Memory B cell (primary cell): Measurements from ENCODE around the gene EFNA2.

Source experiments
- ATAC-seq: fragments of 150-1000 bp; cut with Tn5 transposase; 2 replicates; pipeline ENCODE4 v1.10.0; 2021; ENCODE audit warnings: low read depth, mild to moderate bottlenecking, moderate library complexity
- DNase-seq, 2 donors: peaks; one replicate each; pipeline ENCODE4 v3.0.0; 2022; ENCODE audit warnings: low spot score in 2 of 2
- H3K27ac Mint-ChIP-seq: one replicate; pipeline ENCODE4 v1.8.0; 2022; ENCODE audit warnings: mild to moderate bottlenecking, moderate library complexity, mixed read lengths
- H3K27me3 Mint-ChIP-seq: one replicate; pipeline ENCODE4 v1.8.0; 2022; ENCODE audit warnings: mixed read lengths
- H3K36me3 Mint-ChIP-seq: one replicate; pipeline ENCODE4 v1.8.0; 2022; ENCODE audit warnings: mild to moderate bottlenecking, mixed read lengths
- H3K4me1 Mint-ChIP-seq: one replicate; pipeline ENCODE4 v1.8.0; 2022; ENCODE audit warnings: mixed read lengths
- H3K4me3 Mint-ChIP-seq: one replicate; pipeline ENCODE4 v1.8.0; 2022; ENCODE audit warnings: mild to moderate bottlenecking, moderate library complexity, mixed read lengths
- H3K9me3 Mint-ChIP-seq: one replicate; pipeline ENCODE4 v1.8.0; 2022; ENCODE audit warnings: mixed read lengths

The EFNA2 gene

GRCh38 chr19:1285737-1286360 lies at the start of gene EFNA2:
TSS of gene EFNA2 (plus strand) at chr19:1285873. CDS start at chr19:1286169, 296 bp downstream.
- no peak within 1 kb of the TSS for H3K27ac Mint-ChIP-seq
- H3K27me3 Mint-ChIP-seq: peaks cover 25% of the 10 kb centered on the region
- peaks cover 5% of the 10 kb centered on the region for H3K4me1 Mint-ChIP-seq
- peaks cover 2% of the 10 kb centered on the region for H3K36me3 Mint-ChIP-seq
- ATAC-seq (peak; percentile 17), DNase-seq (no peak)
- H3K9me3 Mint-ChIP-seq: no peaks in the 10 kb centered on the region
- peak within 1 kb of the TSS; percentile 71 for H3K4me3 Mint-ChIP-seq

- Mint-ChIP-seq H3K27ac (no peak overlapping the region), H3K9me3 (no peaks in the 10 kb centered on the region), H3K27me3 (peaks cover 10% of the 10 kb centered on the region), H3K4me3 (peak overlapping the region; percentile 55), H3K36me3 (no peaks in the 10 kb centered on the region), H3K4me1 (peaks cover 11% of the 10 kb centered on the region)
- no peak for ATAC-seq
- no peak for DNase-seq
Observed at GRCh38 chr19:1236576-1236975, 49.1 kb upstream of the EFNA2 start.

- Mint-ChIP-seq H3K27me3 (peaks cover 10% of the 10 kb centered on the region), H3K9me3 (no peaks in the 10 kb centered on the region), H3K27ac (no peak overlapping the region), H3K4me1 (peaks cover 11% of the 10 kb centered on the region), H3K4me3 (peak overlapping the region; percentile 71), H3K36me3 (no peaks in the 10 kb centered on the region)
- DNase-seq (no peak), ATAC-seq (no peak)
Observed at GRCh38 chr19:1237027-1237659, 48.5 kb upstream of the EFNA2 start.

GRCh38 chr19:1237754-1238368 lies 47.8 kb upstream of the EFNA2 start, which contains the start of gene CBARP:
TSS of gene CBARP (minus strand) at chr19:1238005. CDS start at chr19:1236100, 1,905 bp downstream.
- H3K4me1 Mint-ChIP-seq: peaks cover 13% of the 10 kb centered on the region
- ATAC-seq: no peak
- H3K27ac Mint-ChIP-seq: peak within 1 kb of the TSS; percentile 87

GRCh38 chr19:1238369-1239303 lies 47.0 kb upstream of the EFNA2 start:
- peaks cover 10% of the 10 kb centered on the region for H3K27me3 Mint-ChIP-seq
- no peaks in the 10 kb centered on the region for H3K36me3 Mint-ChIP-seq
- peaks cover 13% of the 10 kb centered on the region for H3K4me1 Mint-ChIP-seq
- H3K4me3 Mint-ChIP-seq: peak overlapping the region; percentile 83
- H3K9me3 Mint-ChIP-seq: no peaks in the 10 kb centered on the region
- ATAC-seq: no peak
- peak overlapping the region; percentile 87 for H3K27ac Mint-ChIP-seq
- DNase-seq: no peak

More at GRCh38 chr19:1237754-1238368, 47.8 kb upstream of the EFNA2 start, which contains the start of gene CBARP:
- Mint-ChIP-seq H3K4me3 (peak within 1 kb of the TSS; percentile 83), H3K9me3 (no peaks in the 10 kb centered on the region), H3K27me3 (peaks cover 10% of the 10 kb centered on the region), H3K36me3 (no peaks in the 10 kb centered on the region)
- DNase-seq: no peak

DNA sequence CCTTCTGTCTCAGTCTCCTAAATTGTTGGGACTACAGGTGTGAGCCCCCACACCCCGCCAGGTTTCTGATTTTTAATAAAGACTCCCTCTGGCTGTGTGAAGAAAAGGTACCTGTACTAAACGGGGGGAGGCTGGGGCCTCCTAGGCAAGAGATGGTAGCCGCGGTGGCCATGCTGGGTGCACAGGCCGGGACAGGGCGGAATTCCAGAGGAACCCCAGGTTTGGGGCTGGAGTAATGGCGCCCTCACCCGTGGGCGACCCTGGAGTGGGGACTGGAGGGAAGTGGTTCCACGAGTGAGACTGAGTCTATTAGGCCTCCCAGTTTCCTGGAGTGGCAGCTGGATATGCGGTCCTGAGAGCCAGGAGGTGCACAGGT lies 46.3 kb upstream of the EFNA2 start:
- Mint-ChIP-seq H3K27ac (peak overlapping the region; percentile 87), H3K4me3 (peak overlapping the region; percentile 34), H3K27me3 (peaks cover 10% of the 10 kb centered on the region)

GRCh38 chr19:1239796-1240737 lies 45.6 kb upstream of the EFNA2 start:
- H3K4me1 Mint-ChIP-seq: peaks cover 16% of the 10 kb centered on the region
- no peaks in the 10 kb centered on the region for H3K36me3 Mint-ChIP-seq
- DNase-seq: peak; percentile 95 to 97
- peaks cover 10% of the 10 kb centered on the region for H3K27me3 Mint-ChIP-seq
- H3K4me3 Mint-ChIP-seq: peak overlapping the region; percentile 59
- ATAC-seq: peak; percentile 65
- peak overlapping the region; percentile 87 for H3K27ac Mint-ChIP-seq
- no peaks in the 10 kb centered on the region for H3K9me3 Mint-ChIP-seq

More for the DNA sequence above, 46.3 kb upstream of the EFNA2 start:
- peaks cover 13% of the 10 kb centered on the region for H3K4me1 Mint-ChIP-seq
- H3K9me3 Mint-ChIP-seq: no peaks in the 10 kb centered on the region
- H3K36me3 Mint-ChIP-seq: no peaks in the 10 kb centered on the region
- ATAC-seq (no peak), DNase-seq (no peak)

DNA sequence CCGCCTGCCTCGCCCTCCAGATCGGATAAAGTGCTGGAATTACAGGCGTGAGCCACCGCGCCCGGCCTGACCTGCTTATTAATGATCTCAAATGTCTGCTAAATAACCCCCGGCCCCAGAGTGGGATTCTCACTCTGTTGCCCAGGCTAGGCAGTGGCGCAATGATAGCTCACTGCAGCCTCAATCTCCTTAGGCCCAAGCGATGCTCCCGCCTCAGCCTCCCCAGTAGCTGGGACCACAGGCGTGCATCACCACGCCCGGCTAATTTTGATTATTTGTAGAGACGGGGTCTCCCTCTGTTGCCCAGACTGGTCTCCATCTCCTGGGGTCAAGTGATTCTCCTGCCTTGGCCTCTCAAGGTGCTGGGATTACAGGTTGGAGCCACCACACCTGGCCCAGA lies 44.7 kb upstream of the EFNA2 start:
- no peaks in the 10 kb centered on the region for H3K36me3 Mint-ChIP-seq

DNA sequence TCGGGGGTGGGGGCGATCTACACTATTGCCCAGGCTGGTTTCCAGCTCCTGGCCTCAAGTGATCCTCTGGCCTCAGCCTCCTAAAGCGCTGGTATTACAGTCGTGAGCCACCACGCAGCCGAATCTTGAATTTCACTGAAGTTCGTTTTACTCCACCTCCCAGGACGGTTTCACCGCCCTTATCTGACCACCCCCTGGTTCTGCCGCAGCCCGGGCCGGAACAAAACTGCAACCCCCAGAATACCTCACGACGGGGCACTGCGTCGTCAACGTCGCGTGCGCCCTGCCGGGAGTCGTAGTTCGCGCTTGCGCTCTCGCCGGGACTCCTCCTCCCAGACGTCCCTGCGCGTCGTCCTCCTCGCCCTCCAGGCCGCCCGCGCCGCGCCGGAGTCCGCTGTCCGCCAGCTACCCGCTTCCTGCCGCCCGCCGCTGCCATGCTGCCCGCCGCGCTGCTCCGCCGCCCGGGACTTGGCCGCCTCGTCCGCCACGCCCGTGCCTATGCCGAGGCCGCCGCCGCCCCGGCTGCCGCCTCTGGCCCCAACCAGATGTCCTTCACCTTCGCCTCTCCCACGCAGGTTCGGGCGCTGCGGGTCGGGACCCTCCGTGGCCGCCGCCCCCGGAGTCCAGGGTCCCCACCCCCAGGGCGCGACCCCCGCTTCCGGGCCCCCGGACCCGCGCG lies 44.1 kb upstream of the EFNA2 start, which contains the start of gene ATP5F1D:
ATP5F1D (plus strand) TSS at position 335 of the 679 bp plus-strand sequence; CDS start at position 435, 100 bp downstream.
- peak; percentile 83 to 85 for DNase-seq
- H3K27me3 Mint-ChIP-seq: peaks cover 10% of the 10 kb centered on the region
- no peaks in the 10 kb centered on the region for H3K36me3 Mint-ChIP-seq
- no peaks in the 10 kb centered on the region for H3K9me3 Mint-ChIP-seq
- H3K4me1 Mint-ChIP-seq: peaks cover 16% of the 10 kb centered on the region
- peak within 1 kb of the TSS; percentile 79 for H3K27ac Mint-ChIP-seq
- peak within 1 kb of the TSS; percentile 84 for H3K4me3 Mint-ChIP-seq
- ATAC-seq: peak; percentile 64

More for the DNA sequence above, 44.7 kb upstream of the EFNA2 start:
- H3K9me3 Mint-ChIP-seq: no peaks in the 10 kb centered on the region
- H3K4me1 Mint-ChIP-seq: peaks cover 16% of the 10 kb centered on the region
- H3K27ac Mint-ChIP-seq: no peak overlapping the region
- ATAC-seq: no peak
- H3K4me3 Mint-ChIP-seq: peak overlapping the region; percentile 84
- peaks cover 10% of the 10 kb centered on the region for H3K27me3 Mint-ChIP-seq
- DNase-seq: no peak

DNA sequence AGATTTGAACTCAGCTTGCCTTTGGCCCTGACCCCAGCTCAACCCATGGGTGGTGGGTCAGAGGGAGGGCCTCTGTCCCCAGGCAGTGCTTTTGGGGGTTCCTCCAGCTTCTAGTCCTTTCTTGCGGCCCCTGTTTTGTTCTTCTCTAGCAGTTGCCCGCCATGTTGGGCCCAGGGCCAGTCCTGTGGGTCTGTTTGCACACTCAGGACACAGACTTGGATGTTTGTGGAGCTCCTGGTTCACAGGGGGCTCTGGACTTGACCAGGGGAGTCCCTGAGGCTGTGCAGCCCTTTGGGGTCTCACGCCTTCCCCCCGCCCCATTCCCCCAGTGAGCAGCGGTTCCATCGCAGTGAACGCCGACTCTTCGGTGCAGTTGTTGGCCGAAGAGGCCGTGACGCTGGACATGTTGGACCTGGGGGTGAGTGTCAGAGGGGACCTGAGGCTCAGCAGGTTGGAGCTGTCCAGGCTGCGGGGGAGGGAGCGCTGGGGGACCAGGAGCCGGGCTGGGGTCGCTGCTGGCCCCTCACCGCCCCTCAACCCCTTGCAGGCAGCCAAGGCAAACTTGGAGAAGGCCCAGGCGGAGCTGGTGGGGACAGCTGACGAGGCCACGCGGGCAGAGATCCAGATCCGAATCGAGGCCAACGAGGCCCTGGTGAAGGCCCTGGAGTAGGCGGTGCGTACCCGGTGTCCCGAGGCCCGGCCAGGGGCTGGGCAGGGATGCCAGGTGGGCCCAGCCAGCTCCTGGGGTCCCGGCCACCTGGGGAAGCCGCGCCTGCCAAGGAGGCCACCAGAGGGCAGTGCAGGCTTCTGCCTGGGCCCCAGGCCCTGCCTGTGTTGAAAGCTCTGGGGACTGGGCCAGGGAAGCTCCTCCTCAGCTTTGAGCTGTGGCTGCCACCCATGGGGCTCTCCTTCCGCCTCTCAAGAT lies 41.6 kb upstream of the EFNA2 start:
- peak; percentile 91 to 94 for DNase-seq
- peaks cover 8% of the 10 kb centered on the region for H3K4me1 Mint-ChIP-seq

DNA sequence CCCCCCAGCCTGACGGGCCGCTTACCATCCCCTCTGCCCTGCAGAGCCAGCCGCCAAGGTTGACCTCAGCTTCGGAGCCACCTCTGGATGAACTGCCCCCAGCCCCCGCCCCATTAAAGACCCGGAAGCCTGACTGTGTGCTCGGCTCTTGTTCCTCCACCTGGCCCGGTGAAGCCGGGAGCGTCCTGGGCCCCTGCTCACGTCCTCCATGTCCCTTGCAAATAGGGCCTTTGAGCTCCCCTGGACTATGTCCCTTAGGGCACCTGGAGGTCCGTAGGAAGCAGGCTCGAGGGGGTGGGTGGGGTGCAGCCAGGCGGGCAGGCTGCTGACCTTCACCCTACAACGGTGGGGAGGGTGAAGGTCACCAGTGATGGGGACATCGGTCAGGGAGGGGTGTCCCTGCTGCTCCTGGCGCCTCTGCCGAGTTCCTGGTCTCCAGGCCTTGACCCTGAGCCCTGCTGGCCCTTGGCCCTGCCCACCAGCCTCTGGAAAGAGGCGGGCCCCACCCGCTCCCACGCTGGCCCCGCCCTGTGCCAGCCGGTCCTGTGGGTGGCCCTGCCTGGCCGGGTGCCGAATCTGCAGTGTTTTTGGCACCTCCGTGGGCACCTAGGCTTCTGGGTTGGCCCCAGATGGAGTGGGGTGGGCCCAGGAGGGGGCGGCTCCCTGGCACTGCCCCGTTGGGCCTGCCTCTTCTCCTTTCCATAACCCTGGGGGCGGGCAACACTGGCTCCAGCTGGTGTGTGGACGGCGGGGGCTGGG lies 40.8 kb upstream of the EFNA2 start:
- no peaks in the 10 kb centered on the region for H3K9me3 Mint-ChIP-seq

More for the DNA sequence above, 41.6 kb upstream of the EFNA2 start:
- H3K9me3 Mint-ChIP-seq: no peaks in the 10 kb centered on the region
- peak overlapping the region; percentile 83 for H3K27ac Mint-ChIP-seq
- peaks cover 2% of the 10 kb centered on the region for H3K27me3 Mint-ChIP-seq
- peak overlapping the region; percentile 74 for H3K4me3 Mint-ChIP-seq
- ATAC-seq: peak; percentile 47
- H3K36me3 Mint-ChIP-seq: no peaks in the 10 kb centered on the region

More for the DNA sequence above, 40.8 kb upstream of the EFNA2 start:
- DNase-seq: no peak
- peaks cover 8% of the 10 kb centered on the region for H3K4me1 Mint-ChIP-seq
- H3K27ac Mint-ChIP-seq: peak overlapping the region; percentile 83
- no peak for ATAC-seq
- peak overlapping the region; percentile 74 for H3K4me3 Mint-ChIP-seq
- no peaks in the 10 kb centered on the region for H3K36me3 Mint-ChIP-seq
- peaks cover 2% of the 10 kb centered on the region for H3K27me3 Mint-ChIP-seq
